Measurements from ENCODE around the gene ISOC1.
A peak's percentile ranks its signal among the peaks of the same experiment; 100 is the strongest.

Gene ISOC1

GRCh38 chr5:129118405-129118804 is 23.9 kb downstream of the ISOC1 start:
- ATAC-seq, result peak; percentile 65
- TF ChIP-seq CSDC2 (CRISPR knock-in tag; IDR thresholded peaks at IDR 0.05), result no peak
- TF ChIP-seq TCF4 (CRISPR knock-in tag; IDR thresholded peaks at IDR 0.05; ENCODE audit: borderline replicate concordance), result no peak
- no peak for TF ChIP-seq PATZ1 (CRISPR knock-in tag; IDR thresholded peaks at IDR 0.05; ENCODE audit: borderline replicate concordance)
- no peak for TF ChIP-seq ARNTL (CRISPR knock-in tag; IDR thresholded peaks at IDR 0.05; ENCODE audit: borderline replicate concordance, low read depth)
- TF ChIP-seq GLIS3 (CRISPR knock-in tag; IDR thresholded peaks at IDR 0.05), result no peak
- TF ChIP-seq ZNF565 (CRISPR knock-in tag; conservative IDR thresholded peaks at IDR 0.05; ENCODE audit: low read depth), result no peak

- no peak for TF ChIP-seq PPARA (CRISPR knock-in tag; IDR thresholded peaks at IDR 0.05; ENCODE audit: borderline replicate concordance)
- ATAC-seq, result peak; percentile 11; the same call in 1 of the 3 replicates
These were observed 24.3 kb downstream of the ISOC1 start for GRCh38 chr5:129118826-129119225.

GRCh38 chr5:129120158-129120581 is 25.6 kb downstream of the ISOC1 start:
- ATAC-seq, result no peak
- no peak for TF ChIP-seq ZC3H10 (CRISPR knock-in tag; IDR thresholded peaks at IDR 0.05)
- no peak for TF ChIP-seq CSDC2 (CRISPR knock-in tag; IDR thresholded peaks at IDR 0.05)
- TF ChIP-seq TCF4 (CRISPR knock-in tag; IDR thresholded peaks at IDR 0.05; ENCODE audit: borderline replicate concordance), result no peak
- TF ChIP-seq ZNF70 (CRISPR knock-in tag; IDR thresholded peaks at IDR 0.05), result no peak
- TF ChIP-seq ZNF8 (CRISPR knock-in tag; IDR thresholded peaks at IDR 0.05), result no peak
- no peak for TF ChIP-seq BACH2 (CRISPR knock-in tag; IDR thresholded peaks at IDR 0.05; ENCODE audit: borderline replicate concordance)
- no peak for TF ChIP-seq GLIS3 (CRISPR knock-in tag; IDR thresholded peaks at IDR 0.05)

GRCh38 chr5:129122560-129122959 is 28.0 kb downstream of the ISOC1 start:
- TF ChIP-seq CSDC2 (CRISPR knock-in tag; IDR thresholded peaks at IDR 0.05), result no peak
- no peak for TF ChIP-seq CREB5 (CRISPR knock-in tag; IDR thresholded peaks at IDR 0.05; ENCODE audit: low read depth)
- TF ChIP-seq SNAI2 (CRISPR knock-in tag; IDR thresholded peaks at IDR 0.05), result no peak
- no peak for TF ChIP-seq CSRNP3 (CRISPR knock-in tag; IDR thresholded peaks at IDR 0.05)
- no peak for TF ChIP-seq PPARA (CRISPR knock-in tag; IDR thresholded peaks at IDR 0.05; ENCODE audit: borderline replicate concordance)
- TF ChIP-seq ZNF70 (CRISPR knock-in tag; IDR thresholded peaks at IDR 0.05), result no peak
- no peak for TF ChIP-seq GLIS3 (CRISPR knock-in tag; IDR thresholded peaks at IDR 0.05)
- TF ChIP-seq OSR1 (CRISPR knock-in tag; IDR thresholded peaks at IDR 0.05), result no peak
- TF ChIP-seq ZC3H10 (CRISPR knock-in tag; IDR thresholded peaks at IDR 0.05), result no peak
- TF ChIP-seq POU6F1 (CRISPR knock-in tag; IDR thresholded peaks at IDR 0.05; ENCODE audit: borderline replicate concordance, low read depth), result no peak
- no peak for TF ChIP-seq ESRRG (CRISPR knock-in tag; IDR thresholded peaks at IDR 0.05)
- TF ChIP-seq TCF4 (CRISPR knock-in tag; IDR thresholded peaks at IDR 0.05; ENCODE audit: borderline replicate concordance), result no peak
- TF ChIP-seq PATZ1 (CRISPR knock-in tag; IDR thresholded peaks at IDR 0.05; ENCODE audit: borderline replicate concordance), result no peak
- no peak for ATAC-seq

GRCh38 chr5:129124608-129125007 is 30.1 kb downstream of the ISOC1 start:
- no peak for ATAC-seq
- TF ChIP-seq RARB (CRISPR knock-in tag; IDR thresholded peaks at IDR 0.05), result no peak
- TF ChIP-seq CREB5 (CRISPR knock-in tag; IDR thresholded peaks at IDR 0.05; ENCODE audit: low read depth), result no peak
- TF ChIP-seq GLIS3 (CRISPR knock-in tag; IDR thresholded peaks at IDR 0.05), result no peak
- no peak for TF ChIP-seq TOX (CRISPR knock-in tag; IDR thresholded peaks at IDR 0.05; ENCODE audit: borderline replicate concordance)
- no peak for TF ChIP-seq TSHZ2 (CRISPR knock-in tag; IDR thresholded peaks at IDR 0.05)
